Neuronal stem cell (in vitro differentiated cells): ENCODE data around the gene DOCK4.

ENCODE experiments used
- DNase-seq: peaks from one replicate; pipeline ENCODE4 v3.0.0-alpha.2; 2013; ENCODE audit warnings: low spot score
- H2AFZ ChIP-seq: one replicate; pipeline ENCODE4 v1.6.1; 2013; ENCODE audit warnings: mild to moderate bottlenecking, low read length, inconsistent platforms
- H2AK5ac ChIP-seq: 2 replicates; pipeline ENCODE4 v1.6.1; 2013; ENCODE audit warnings: low read depth, mild to moderate bottlenecking, inconsistent platforms, low read length, moderate library complexity, mixed read lengths
- H2BK120ac ChIP-seq: 2 replicates; pipeline ENCODE4 v1.6.1; 2013; ENCODE audit warnings: low read depth, mild to moderate bottlenecking, inconsistent platforms, low read length, moderate library complexity, mixed read lengths
- H2BK12ac ChIP-seq: one replicate; pipeline ENCODE4 v1.6.1; 2013; ENCODE audit warnings: low read length, inconsistent platforms
- H2BK15ac ChIP-seq: 2 replicates; pipeline ENCODE4 v1.6.1; 2013; ENCODE audit warnings: mild to moderate bottlenecking, low read length, inconsistent platforms, mixed read lengths
- H2BK5ac ChIP-seq: one replicate; pipeline ENCODE4 v1.6.1; 2013; ENCODE audit warnings: inconsistent platforms, mild to moderate bottlenecking, low read length, moderate library complexity
- H3K14ac ChIP-seq: one replicate; pipeline ENCODE4 v1.6.1; 2013; ENCODE audit warnings: low read length, inconsistent platforms
- H3K18ac ChIP-seq: 2 replicates; pipeline ENCODE4 v1.6.1; 2013; ENCODE audit warnings: low read length, inconsistent platforms
- H3K23ac ChIP-seq: 2 replicates; pipeline ENCODE4 v1.6.1; 2013; ENCODE audit warnings: low read depth, mild to moderate bottlenecking, mixed read lengths, low read length, inconsistent platforms; ENCODE audit not compliant: poor library complexity
- H3K27ac ChIP-seq: replicated peaks from 3 replicates; pipeline ENCODE4 v1.5.1; 2013; ENCODE audit warnings: low read length, inconsistent platforms
- H3K27me3 ChIP-seq, 3 experiments: 2 replicates each; pipeline ENCODE4 v1.6.1; 2013; ENCODE audit warnings: low read length in 3 of 3, mild to moderate bottlenecking in 2 of 3, inconsistent platforms in 1 of 3, low read depth in 1 of 3, mixed read lengths in 1 of 3, moderate library complexity in 1 of 3; ENCODE audit not compliant: control insufficient read depth in 3 of 3, insufficient read depth in 3 of 3
- H3K36me3 ChIP-seq, 2 donors: replicated peaks in 1 of 2; 2 replicates each; pipeline ENCODE4 v1.6.1; 2013; ENCODE audit warnings: low read length in 2 of 2; ENCODE audit not compliant: control insufficient read depth in 2 of 2, insufficient read depth in 2 of 2
- H3K4ac ChIP-seq: 2 replicates; pipeline ENCODE4 v1.6.1; 2013; ENCODE audit warnings: inconsistent platforms, mild to moderate bottlenecking, low read length, moderate library complexity
- H3K4me1 ChIP-seq, 2 donors: 1 replicate in 1 of 2; 2 replicates in 1 of 2; pipeline ENCODE4 v1.6.1; 2013; ENCODE audit warnings: low read length in 2 of 2, low read depth in 1 of 2; ENCODE audit not compliant: control insufficient read depth in 2 of 2, insufficient read depth in 1 of 2
- H3K4me2 ChIP-seq: one replicate; pipeline ENCODE4 v1.6.1; 2013; ENCODE audit warnings: mild to moderate bottlenecking, low read length, inconsistent platforms; ENCODE audit not compliant: insufficient read depth, poor library complexity, severe bottlenecking
- H3K4me3 ChIP-seq, 2 donors: 2 replicates each; pipeline ENCODE4 v1.5.1; 2013; ENCODE audit warnings: low read length in 2 of 2, mild to moderate bottlenecking in 2 of 2, inconsistent platforms in 1 of 2, moderate library complexity in 1 of 2
- H3K79me1 ChIP-seq: one replicate; pipeline ENCODE4 v1.6.1; 2013; ENCODE audit warnings: low read depth, mild to moderate bottlenecking, inconsistent platforms, low read length, moderate library complexity
- H3K9ac ChIP-seq: one replicate; pipeline ENCODE4 v1.6.1; 2013; ENCODE audit warnings: mild to moderate bottlenecking, low read depth, low read length, inconsistent platforms; ENCODE audit not compliant: poor library complexity
- H3K9me3 ChIP-seq, 2 donors: replicated peaks in 1 of 2; 2 replicates each; pipeline versions ENCODE3 to v1.6.1; 2013; ENCODE audit warnings: low read length in 2 of 2, mild to moderate bottlenecking in 2 of 2, inconsistent platforms in 1 of 2, low read depth in 1 of 2, mixed read lengths in 1 of 2, moderate library complexity in 1 of 2; ENCODE audit not compliant: control insufficient read depth in 2 of 2, insufficient read depth in 1 of 2
- H4K8ac ChIP-seq: one replicate; pipeline ENCODE4 v1.6.1; 2013; ENCODE audit warnings: low read depth, mild to moderate bottlenecking, inconsistent platforms, low read length, moderate library complexity
- H4K91ac ChIP-seq: one replicate; pipeline ENCODE4 v1.6.1; 2013; ENCODE audit warnings: low read length, low read depth, mild to moderate bottlenecking, inconsistent platforms; ENCODE audit not compliant: poor library complexity
- WGBS, 2 donors: extraction: QIAGEN DNeasy Blood & Tissue Kit; methylation state at CpG; one replicate each; pipeline ENCODE4 v1.1.7; 2013; ENCODE audit warnings: missing lambda C conversion rate in 2 of 2, mixed read lengths in 1 of 2; ENCODE audit not compliant: insufficient read length in 2 of 2, insufficient replicate concordance in 1 of 2; ENCODE audit errors: extremely low coverage in 2 of 2; 5-methylcytosine and 5-hydroxymethylcytosine counted together

The DOCK4 gene

GRCh38 chr7:112185005-112185834, 21.0 kb downstream of the DOCK4 start:
- Histone ChIP-seq H3K4me2 (no peak overlapping the region), H3K4ac (no peak overlapping the region), H3K9ac (peak overlapping the region; percentile 38), H2BK12ac (no peak overlapping the region), H3K4me1 (peaks cover 8 to 14% of the 10 kb centered on the region in 2 donors), H3K18ac (no peak overlapping the region), H3K23ac (no peak overlapping the region), H4K8ac (no peak overlapping the region), H3K27ac (no peak overlapping the region), H2BK5ac (no peak overlapping the region), H3K36me3 (no peaks in the 10 kb centered on the region), H3K14ac (no peak overlapping the region), H2BK15ac (no peak overlapping the region), H2AK5ac (no peak overlapping the region), H2AFZ (no peak overlapping the region), H4K91ac (no peak overlapping the region), H2BK120ac (no peak overlapping the region), H3K4me3 (no peak overlapping the region), H3K79me1 (no peaks in the 10 kb centered on the region), H3K27me3 (no peaks in the 10 kb centered on the region), H3K9me3 (no peaks in the 10 kb centered on the region)
- WGBS, 2 donors: no CpG with 5 or more reads among the region's 4 CpGs
- DNase-seq: no peak

GRCh38 chr7:112184455-112184854, 21.7 kb downstream of the DOCK4 start:
- H3K36me3 ChIP-seq: no peaks in the 10 kb centered on the region
- peaks cover 8 to 17% of the 10 kb centered on the region in 2 donors for H3K4me1 ChIP-seq
- H3K23ac ChIP-seq: no peak overlapping the region
- H3K27ac ChIP-seq: no peak overlapping the region
- no peak overlapping the region for H3K4me2 ChIP-seq
- no peak overlapping the region for H2BK5ac ChIP-seq
- no peak overlapping the region for H2BK120ac ChIP-seq
- no peaks in the 10 kb centered on the region for H3K79me1 ChIP-seq
- no peak overlapping the region for H3K4me3 ChIP-seq
- H2AK5ac ChIP-seq: no peak overlapping the region
- no peak overlapping the region for H3K4ac ChIP-seq
- no peaks in the 10 kb centered on the region for H3K9me3 ChIP-seq
- no peak overlapping the region for H4K91ac ChIP-seq
- no peaks in the 10 kb centered on the region for H3K27me3 ChIP-seq
- H3K18ac ChIP-seq: peak overlapping the region; percentile 11
- H2BK15ac ChIP-seq: no peak overlapping the region
- H2AFZ ChIP-seq: no peak overlapping the region
- no peak overlapping the region for H3K9ac ChIP-seq
- no peak overlapping the region for H2BK12ac ChIP-seq
- no peak for DNase-seq
- H4K8ac ChIP-seq: no peak overlapping the region
- no peak overlapping the region for H3K14ac ChIP-seq
- no CpG with 5 or more reads among the region's 2 CpGs for WGBS, 2 donors

GRCh38 chr7:112183266-112183665, 22.9 kb downstream of the DOCK4 start:
- Histone ChIP-seq H3K9ac (no peak overlapping the region), H2AK5ac (no peak overlapping the region), H2BK5ac (no peak overlapping the region), H3K4me3 (no peak overlapping the region), H4K8ac (no peak overlapping the region), H3K4me1 (peaks cover 8 to 17% of the 10 kb centered on the region in 2 donors), H3K18ac (no peak overlapping the region), H2BK15ac (no peak overlapping the region), H3K27me3 (no peaks in the 10 kb centered on the region), H3K14ac (no peak overlapping the region), H3K23ac (no peak overlapping the region), H3K79me1 (no peaks in the 10 kb centered on the region), H3K36me3 (no peaks in the 10 kb centered on the region), H2AFZ (no peak overlapping the region), H4K91ac (no peak overlapping the region), H3K4me2 (no peak overlapping the region), H2BK12ac (no peak overlapping the region), H2BK120ac (no peak overlapping the region), H3K9me3 (no peaks in the 10 kb centered on the region), H3K4ac (no peak overlapping the region), H3K27ac (no peak overlapping the region)
- DNase-seq: no peak
- no CpG with 5 or more reads among the region's 1 CpG for WGBS, 2 donors

- Histone ChIP-seq H3K4me1 (peaks cover 8 to 17% of the 10 kb centered on the region in 2 donors), H3K14ac (no peak overlapping the region), H3K9ac (no peak overlapping the region), H2BK12ac (no peak overlapping the region), H2BK15ac (no peak overlapping the region), H3K79me1 (no peaks in the 10 kb centered on the region), H3K4ac (no peak overlapping the region), H3K27me3 (no peaks in the 10 kb centered on the region), H3K36me3 (no peaks in the 10 kb centered on the region), H4K8ac (no peak overlapping the region), H2AFZ (no peak overlapping the region), H3K23ac (no peak overlapping the region), H3K4me3 (no peak overlapping the region), H2AK5ac (no peak overlapping the region), H3K18ac (no peak overlapping the region), H3K4me2 (no peak overlapping the region), H3K27ac (no peak overlapping the region), H2BK120ac (no peak overlapping the region), H4K91ac (no peak overlapping the region), H2BK5ac (no peak overlapping the region), H3K9me3 (no peaks in the 10 kb centered on the region)
- WGBS, 2 donors: no CpG with 5 or more reads among the region's 5 CpGs
- no peak for DNase-seq
Observed at GRCh38 chr7:112182749-112183148, 23.4 kb downstream of the DOCK4 start.
